Panc1 (cell line): ENCODE results near the gene PDLIM7. TPM values are rescaled to one million over a fixed set of nuclear protein-coding genes. Genes with fewer than 3 reads are reported as not detected.

Experiments used
- ATAC-seq: fragments of 200-7000 bp; cut with Tn5 transposase; 2 replicates; pipeline ENCODE4 v1.9.1; 2020; ENCODE audit warnings: mild to moderate bottlenecking, moderate library complexity
- BruUV-seq: library from RNA; stranded (reverse); fragments of 400-500 nt; replicated peaks from 2 replicates; lab custom pipeline; 2021; lab: Mats Ljungman, UMichigan
- CTCF ChIA-PET: fragments of 300-600 bp; sonication (Branson Sonifier 250); formaldehyde crosslinking; loops from one replicate; lab custom pipeline; 2022; ENCODE audit warnings: antibody characterized with exemption; lab: Charles Lee
- POLR2A ChIA-PET: fragments of 300-600 bp; sonication (Branson Sonifier 250); formaldehyde crosslinking; loops from one replicate; lab custom pipeline; 2022; ENCODE audit warnings: antibody characterized with exemption; lab: Charles Lee
- DNase-seq: peaks from one replicate; pipeline ENCODE4 v3.0.0-alpha.2; 2010; ENCODE audit warnings: low read depth, low spot score
- H3K27ac ChIP-seq: 2 replicates; pipeline ENCODE4 v1.5.1; 2011; ENCODE audit warnings: mild to moderate bottlenecking, low read length, inconsistent platforms
- H3K27me3 ChIP-seq: fragments of 200-500 bp; sonication (Bioruptor generic); 2 replicates; pipeline ENCODE4 v1.6.0; 2014; ENCODE audit warnings: low read length, inconsistent platforms; ENCODE audit not compliant: control insufficient read depth, insufficient read depth
- H3K36me3 ChIP-seq: fragments of 200-500 bp; sonication (Bioruptor generic); 2 replicates; pipeline ENCODE4 v1.5.1; 2014; ENCODE audit warnings: inconsistent platforms, mild to moderate bottlenecking, low read length, moderate library complexity; ENCODE audit not compliant: control insufficient read depth, insufficient read depth
- H3K4me1 ChIP-seq: 2 replicates; pipeline ENCODE4 v1.5.1; 2011; ENCODE audit warnings: inconsistent platforms, mild to moderate bottlenecking, low read length, moderate library complexity; ENCODE audit not compliant: control insufficient read depth, insufficient read depth
- H3K4me3 ChIP-seq, 2 experiments: 2 replicates each; pipeline ENCODE4 v1.5.1; 2011 to 2012; ENCODE audit warnings: low read depth in 2 of 2, low read length in 2 of 2, mild to moderate bottlenecking in 2 of 2, inconsistent platforms in 1 of 2, moderate library complexity in 1 of 2
- H3K9me3 ChIP-seq: fragments of 200-500 bp; sonication (Bioruptor generic); 2 replicates; pipeline ENCODE4 v1.5.1; 2014; ENCODE audit warnings: low read depth, mild to moderate bottlenecking, inconsistent platforms, low read length, moderate library complexity; ENCODE audit not compliant: control insufficient read depth, insufficient read depth
- POLR2AphosphoS5 ChIP-seq: IDR thresholded peaks from 2 replicates; pipeline ENCODE4 v1.6.1; 2012; ENCODE audit warnings: mild to moderate bottlenecking, low read depth, low read length, moderate library complexity
- SIN3A ChIP-seq: IDR thresholded peaks from 2 replicates; pipeline ENCODE4 v1.6.1; 2012; ENCODE audit warnings: low read depth, mild to moderate bottlenecking, low read length, moderate library complexity, borderline replicate concordance; ENCODE audit not compliant: insufficient read depth
- TCF7L2 ChIP-seq: IDR thresholded peaks from 2 replicates; pipeline ENCODE4 v1.6.1; 2011; ENCODE audit warnings: mild to moderate bottlenecking, low read depth, low read length, inconsistent platforms
- in situ Hi-C: cut with HindIII; loops from 2 replicates; pipeline ENCODE4 v1.10.0; 2016; ENCODE audit warnings: low sequenced_read_pairs, low pct_unique_long_range_greater_than_20kb
- intact Hi-C: fragments of 100-400 bp; cut with micrococcal nuclease; formaldehyde crosslinking; loops from one replicate; pipeline ENCODE4 v1.10.0; 2022; ENCODE audit not compliant: unreplicated experiment
- total RNA-seq: library from RNA; stranded (reverse); gene quantifications from one replicate; pipeline ENCODE4 v1.2.1, GENCODE V29; 2021; ENCODE audit not compliant: unreplicated experiment
- TF ChIP-seq, protein P1 (sequence below), 2 experiments: IDR thresholded peaks; 2 replicates each; pipeline ENCODE4 v1.6.1; 2011 to 2012; ENCODE audit warnings: low read depth in 2 of 2, control low read depth in 1 of 2, low read length in 1 of 2, mild to moderate bottlenecking in 1 of 2, moderate library complexity in 1 of 2; ENCODE audit not compliant: insufficient read depth in 1 of 2
- TF ChIP-seq, protein P2 (sequence below): fragments of 450-650 bp; IDR thresholded peaks from 2 replicates; pipeline ENCODE4 v1.5.1; 2017; ENCODE audit warnings: mild to moderate bottlenecking

PDLIM7 gene
- total RNA-seq, 1 experiment from 2014 or later, result 62.9 TPM

DNA sequence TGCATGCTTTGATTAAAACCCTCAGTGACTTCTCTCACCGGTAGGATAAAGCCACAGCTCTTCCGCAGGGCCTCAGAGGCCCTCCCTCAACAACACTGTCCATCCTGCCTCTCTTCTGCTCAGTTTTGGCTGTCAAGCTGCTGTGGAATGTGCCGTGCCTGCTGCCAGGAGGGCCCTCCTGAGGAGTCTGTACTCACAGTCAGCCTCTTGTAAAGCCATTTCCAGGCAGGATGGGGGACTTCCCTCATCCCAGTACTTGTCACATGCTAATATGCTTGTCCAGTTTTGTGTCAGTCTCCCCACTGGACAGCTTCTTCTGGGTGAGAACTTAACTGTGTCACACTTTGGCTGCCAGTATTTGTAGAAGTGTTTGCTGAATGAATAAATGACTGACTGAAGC, 33.2 kb upstream of the PDLIM7 start:
- intact Hi-C loops, result no loop called here
- peaks cover 3% of the 10 kb centered on the region; the same call in 1 of the 2 replicates for H3K4me1 ChIP-seq
- H3K9me3 ChIP-seq, result no peaks in the 10 kb centered on the region
- BruUV-seq, result no TSS peak
- H3K4me3 ChIP-seq, result no peak overlapping the region
- ChIA-PET CTCF (interaction anchor here (0.5 kb wide), 1 partner anchor 558 kb away, joined by 4 read pairs; no protein-coding TSS in a partner anchor), POLR2A (no interaction called here)
- no peaks in the 10 kb centered on the region for H3K27me3 ChIP-seq
- no peak for ATAC-seq
- H3K27ac ChIP-seq, result no peak overlapping the region
- in situ Hi-C loops, result no loop called here
- DNase-seq, result no peak
- peaks cover 21% of the 10 kb centered on the region for H3K36me3 ChIP-seq
- TF ChIP-seq SIN3A (no peak), TCF7L2 (no peak), POLR2AphosphoS5 (no peak)
- TF ChIP-seq, protein P1, sequence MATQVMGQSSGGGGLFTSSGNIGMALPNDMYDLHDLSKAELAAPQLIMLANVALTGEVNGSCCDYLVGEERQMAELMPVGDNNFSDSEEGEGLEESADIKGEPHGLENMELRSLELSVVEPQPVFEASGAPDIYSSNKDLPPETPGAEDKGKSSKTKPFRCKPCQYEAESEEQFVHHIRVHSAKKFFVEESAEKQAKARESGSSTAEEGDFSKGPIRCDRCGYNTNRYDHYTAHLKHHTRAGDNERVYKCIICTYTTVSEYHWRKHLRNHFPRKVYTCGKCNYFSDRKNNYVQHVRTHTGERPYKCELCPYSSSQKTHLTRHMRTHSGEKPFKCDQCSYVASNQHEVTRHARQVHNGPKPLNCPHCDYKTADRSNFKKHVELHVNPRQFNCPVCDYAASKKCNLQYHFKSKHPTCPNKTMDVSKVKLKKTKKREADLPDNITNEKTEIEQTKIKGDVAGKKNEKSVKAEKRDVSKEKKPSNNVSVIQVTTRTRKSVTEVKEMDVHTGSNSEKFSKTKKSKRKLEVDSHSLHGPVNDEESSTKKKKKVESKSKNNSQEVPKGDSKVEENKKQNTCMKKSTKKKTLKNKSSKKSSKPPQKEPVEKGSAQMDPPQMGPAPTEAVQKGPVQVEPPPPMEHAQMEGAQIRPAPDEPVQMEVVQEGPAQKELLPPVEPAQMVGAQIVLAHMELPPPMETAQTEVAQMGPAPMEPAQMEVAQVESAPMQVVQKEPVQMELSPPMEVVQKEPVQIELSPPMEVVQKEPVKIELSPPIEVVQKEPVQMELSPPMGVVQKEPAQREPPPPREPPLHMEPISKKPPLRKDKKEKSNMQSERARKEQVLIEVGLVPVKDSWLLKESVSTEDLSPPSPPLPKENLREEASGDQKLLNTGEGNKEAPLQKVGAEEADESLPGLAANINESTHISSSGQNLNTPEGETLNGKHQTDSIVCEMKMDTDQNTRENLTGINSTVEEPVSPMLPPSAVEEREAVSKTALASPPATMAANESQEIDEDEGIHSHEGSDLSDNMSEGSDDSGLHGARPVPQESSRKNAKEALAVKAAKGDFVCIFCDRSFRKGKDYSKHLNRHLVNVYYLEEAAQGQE (IDR thresholded peaks at IDR 0.05; ENCODE audit: insufficient read depth in 1 of 2, low read depth in 2 of 2, low read length in 1 of 2), result no peak
- TF ChIP-seq, protein P2, sequence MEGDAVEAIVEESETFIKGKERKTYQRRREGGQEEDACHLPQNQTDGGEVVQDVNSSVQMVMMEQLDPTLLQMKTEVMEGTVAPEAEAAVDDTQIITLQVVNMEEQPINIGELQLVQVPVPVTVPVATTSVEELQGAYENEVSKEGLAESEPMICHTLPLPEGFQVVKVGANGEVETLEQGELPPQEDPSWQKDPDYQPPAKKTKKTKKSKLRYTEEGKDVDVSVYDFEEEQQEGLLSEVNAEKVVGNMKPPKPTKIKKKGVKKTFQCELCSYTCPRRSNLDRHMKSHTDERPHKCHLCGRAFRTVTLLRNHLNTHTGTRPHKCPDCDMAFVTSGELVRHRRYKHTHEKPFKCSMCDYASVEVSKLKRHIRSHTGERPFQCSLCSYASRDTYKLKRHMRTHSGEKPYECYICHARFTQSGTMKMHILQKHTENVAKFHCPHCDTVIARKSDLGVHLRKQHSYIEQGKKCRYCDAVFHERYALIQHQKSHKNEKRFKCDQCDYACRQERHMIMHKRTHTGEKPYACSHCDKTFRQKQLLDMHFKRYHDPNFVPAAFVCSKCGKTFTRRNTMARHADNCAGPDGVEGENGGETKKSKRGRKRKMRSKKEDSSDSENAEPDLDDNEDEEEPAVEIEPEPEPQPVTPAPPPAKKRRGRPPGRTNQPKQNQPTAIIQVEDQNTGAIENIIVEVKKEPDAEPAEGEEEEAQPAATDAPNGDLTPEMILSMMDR, result no peak

DNA sequence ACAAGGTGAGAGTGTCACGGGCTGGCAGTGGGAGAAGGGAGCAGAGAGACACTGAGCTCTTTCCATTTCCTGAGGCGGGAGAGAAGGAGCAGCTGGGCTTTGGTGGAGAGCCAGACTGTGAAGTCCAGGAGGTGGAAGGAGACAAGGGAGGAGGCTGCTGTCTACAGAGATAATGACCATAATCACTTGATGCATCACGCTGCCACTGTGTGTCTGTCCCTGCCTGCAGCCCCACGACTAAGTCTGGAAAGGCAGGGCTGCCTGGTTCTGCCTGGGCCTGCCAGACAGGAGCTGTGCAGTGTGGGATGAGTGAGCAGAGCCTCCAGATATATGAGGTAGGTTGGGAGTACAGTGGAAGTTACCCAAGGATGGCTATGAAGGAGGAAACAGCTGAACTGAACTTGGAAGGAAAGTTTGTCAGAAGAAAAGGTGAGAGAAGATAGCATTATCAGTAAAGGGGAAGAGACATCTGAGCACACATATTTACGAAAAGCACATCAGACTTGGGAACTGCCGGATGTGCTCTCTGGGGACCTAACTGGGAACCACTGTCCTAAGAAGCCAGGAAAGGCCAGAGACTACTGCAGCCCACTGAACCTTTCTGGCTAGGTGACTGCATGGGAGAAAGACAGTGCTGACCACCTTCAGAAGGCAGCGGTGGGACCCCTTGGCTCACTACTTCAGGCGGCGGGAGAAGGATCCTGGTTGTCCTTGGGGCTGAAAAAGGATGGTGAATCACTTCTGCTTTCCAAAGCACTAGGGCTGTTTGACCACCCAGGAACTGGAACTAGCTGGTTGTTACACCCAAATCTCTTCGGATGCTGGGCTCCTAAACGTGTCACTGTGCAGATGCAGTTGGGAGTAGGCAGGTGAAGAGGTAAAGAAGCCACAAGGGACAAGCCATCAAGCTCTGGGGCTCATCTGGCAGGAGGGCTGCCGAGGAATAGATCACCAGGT, 32.1 kb upstream of the PDLIM7 start:
- in situ Hi-C loops, result no loop called here
- no peaks in the 10 kb centered on the region for H3K27me3 ChIP-seq
- H3K4me3 ChIP-seq, result no peak overlapping the region
- no peak overlapping the region for H3K27ac ChIP-seq
- H3K9me3 ChIP-seq, result no peaks in the 10 kb centered on the region
- no peaks in the 10 kb centered on the region for H3K4me1 ChIP-seq
- ChIA-PET CTCF (no interaction called here), POLR2A (interaction anchor here (0.6 to 1.0 kb wide), 2 partner anchors 8 to 843 kb away, joined by 4 read pairs; no protein-coding TSS in a partner anchor)
- DNase-seq (no peak), ATAC-seq (no peak)
- no TSS peak for BruUV-seq
- no peak for TF ChIP-seq TCF7L2
- TF ChIP-seq SIN3A, result no peak
- TF ChIP-seq, protein P1 (IDR thresholded peaks at IDR 0.05; ENCODE audit: insufficient read depth in 1 of 2, low read depth in 2 of 2, low read length in 1 of 2), result no peak
- TF ChIP-seq POLR2AphosphoS5, result no peak
- TF ChIP-seq, protein P2, result no peak
- intact Hi-C loops, result no loop called here
- H3K36me3 ChIP-seq, result peaks cover 19% of the 10 kb centered on the region
